GM18498 (cell line): ENCODE measurements around the gene FADS1.

Experiments
- ATAC-seq: cut with Tn5 transposase; IDR thresholded peaks from one replicate; pipeline ENCODE4 v1.9.1; 2021; ENCODE audit warnings: mild to moderate bottlenecking, moderate library complexity; ENCODE audit not compliant: unreplicated experiment

FADS1 gene

GRCh38 chr11:61846362-61847020 is 29.7 kb upstream of the FADS1 start:
- ATAC-seq: no peak

GRCh38 chr11:61844909-61845565 is 28.2 kb upstream of the FADS1 start:
- no peak for ATAC-seq

- ATAC-seq: no peak
Measured at GRCh38 chr11:61842528-61842820, 25.7 kb upstream of the FADS1 start.

GRCh38 chr11:61841636-61842527 is 25.1 kb upstream of the FADS1 start:
- no peak for ATAC-seq

- ATAC-seq: no peak
Measured at GRCh38 chr11:61840371-61840770, 23.6 kb upstream of the FADS1 start.

- ATAC-seq: no peak
Measured at GRCh38 chr11:61839742-61840141, 22.9 kb upstream of the FADS1 start.

- ATAC-seq: no peak
Measured at GRCh38 chr11:61838921-61839320, 22.1 kb upstream of the FADS1 start.

GRCh38 chr11:61838501-61838900 is 21.7 kb upstream of the FADS1 start:
- ATAC-seq: no peak

- no peak for ATAC-seq
Measured at GRCh38 chr11:61837411-61838005, 20.7 kb upstream of the FADS1 start.

- ATAC-seq: no peak
Measured at GRCh38 chr11:61836193-61836592, 19.4 kb upstream of the FADS1 start.

GRCh38 chr11:61834278-61835048 is 17.7 kb upstream of the FADS1 start:
- peak; percentile 90 for ATAC-seq

- no peak for ATAC-seq
Measured at GRCh38 chr11:61833926-61834277, 17.1 kb upstream of the FADS1 start.

- no peak for ATAC-seq
Measured at GRCh38 chr11:61833471-61833870, 16.7 kb upstream of the FADS1 start.

GRCh38 chr11:61832754-61833153 is 16.0 kb upstream of the FADS1 start:
- ATAC-seq: no peak

- ATAC-seq: no peak
Measured at GRCh38 chr11:61832207-61832606, 15.4 kb upstream of the FADS1 start.

GRCh38 chr11:61830237-61831105 is 13.7 kb upstream of the FADS1 start:
- no peak for ATAC-seq

GRCh38 chr11:61829806-61830205 is 13.0 kb upstream of the FADS1 start:
- no peak for ATAC-seq

GRCh38 chr11:61828629-61829407 is 12.0 kb upstream of the FADS1 start:
- peak; percentile 28 for ATAC-seq

- ATAC-seq: peak; percentile 6
Measured at GRCh38 chr11:61828379-61828628, 11.5 kb upstream of the FADS1 start.
